Activated effector memory CD4-positive, alpha-beta T cell treated with anti-CD3 and anti-CD28 coated beads, Interleukin-2, amount 50 U/mL, for 16 hours (primary cell): ENCODE results near the gene GOLGA1.

ENCODE experiments used
- DNase-seq: peaks from one replicate; pipeline ENCODE4 v3.0.0-alpha.2; 2020

The GOLGA1 gene

DNA sequence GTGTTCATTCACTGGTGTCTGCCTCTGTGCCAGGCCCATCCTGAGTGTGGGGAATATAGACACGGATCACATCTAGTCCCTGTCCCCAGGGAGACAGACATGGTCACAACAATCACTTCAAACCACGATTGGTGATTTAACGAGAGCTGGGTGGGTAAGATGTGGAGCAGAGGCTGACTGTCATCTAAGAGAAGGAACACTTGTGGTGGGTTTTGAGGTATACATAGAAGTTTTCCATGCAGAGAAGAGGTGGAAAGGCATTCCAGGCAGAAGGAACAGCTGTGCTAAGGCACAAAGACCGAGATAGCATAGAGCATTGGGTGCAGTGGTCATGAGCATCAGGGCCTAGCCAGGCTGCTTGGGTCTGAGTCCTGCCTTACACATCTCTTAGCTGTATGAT lies 110.3 kb downstream of the GOLGA1 start:
- no peak for DNase-seq

DNA sequence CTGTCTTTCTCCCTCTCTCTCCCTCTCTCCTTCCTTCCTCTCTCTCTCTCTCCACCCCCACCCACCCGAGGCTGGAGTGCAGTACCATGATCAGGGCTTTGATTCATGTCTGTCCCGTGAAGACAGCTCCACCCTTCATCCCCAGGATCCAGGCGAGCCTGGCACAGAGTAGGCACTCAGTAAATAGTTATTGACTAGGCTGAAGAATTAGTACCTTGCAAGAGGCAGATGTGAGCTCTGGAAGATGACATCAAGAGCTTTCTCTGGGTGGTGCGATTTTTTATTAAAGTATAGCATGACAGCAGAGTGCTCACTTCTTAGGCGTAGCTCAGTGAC lies 111.6 kb downstream of the GOLGA1 start:
- no peak for DNase-seq

DNA sequence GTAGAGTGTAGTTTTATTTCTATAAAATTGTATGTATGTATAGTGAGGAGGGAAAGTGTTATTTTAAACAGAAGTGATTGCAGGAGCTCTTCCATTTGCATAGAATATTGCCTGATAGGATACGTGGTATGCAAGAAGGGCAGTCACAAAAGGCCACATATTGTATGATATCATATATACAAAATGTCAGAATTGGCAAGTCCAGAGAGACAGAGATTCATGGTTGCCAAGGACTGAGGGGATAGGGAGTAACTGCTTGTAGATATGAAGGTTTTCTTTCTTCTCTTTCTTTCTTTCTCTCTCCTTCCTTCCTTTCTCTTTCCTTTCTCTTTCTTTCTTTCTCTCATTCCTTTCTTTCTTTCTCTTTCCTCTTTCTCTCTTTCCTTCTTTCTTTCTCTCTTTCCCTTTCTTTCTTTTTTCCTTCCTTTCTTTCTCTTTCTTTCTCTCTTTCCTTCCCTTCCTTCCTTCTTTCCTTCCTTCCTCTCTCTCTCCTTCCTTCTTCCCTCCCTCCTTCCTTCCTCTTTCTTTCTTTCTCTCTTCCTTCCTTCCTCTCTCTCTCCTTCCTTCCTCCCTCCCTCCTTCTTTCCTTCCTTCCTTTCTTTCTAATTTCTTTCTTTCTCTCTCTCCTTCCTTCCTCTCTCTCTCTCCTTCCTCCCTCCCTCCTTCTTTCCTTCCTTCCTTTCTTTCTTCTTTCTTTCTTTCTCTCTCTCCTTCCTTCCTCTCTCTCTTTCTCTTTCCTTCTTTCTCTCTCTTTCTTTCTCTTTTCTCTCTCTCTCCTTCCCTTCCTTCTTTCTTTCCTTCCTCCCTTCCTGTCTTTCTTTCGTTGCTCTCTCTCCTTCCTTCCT lies 112.2 kb downstream of the GOLGA1 start:
- DNase-seq, result no peak
